WI38 (cell line): ENCODE results near the gene ANTXR2.

ENCODE experiments used
- H3K4me3 ChIP-seq: 2 replicates; pipeline ENCODE4 v1.5.1; 2011; ENCODE audit warnings: low read depth, mild to moderate bottlenecking, control low read depth, low read length
- CTCF ChIP-seq: IDR thresholded peaks from 2 replicates; pipeline ENCODE4 v1.5.1; 2012; ENCODE audit warnings: low read depth, mild to moderate bottlenecking, control low read depth, low read length

ANTXR2 gene

GRCh38 chr4:79856196-79856595, 216.8 kb downstream of the ANTXR2 start:
- H3K4me3 ChIP-seq: no peak overlapping the region
- TF ChIP-seq CTCF: no peak

- H3K4me3 ChIP-seq: no peak overlapping the region
- TF ChIP-seq CTCF: no peak
These were observed 218.1 kb downstream of the ANTXR2 start for GRCh38 chr4:79854856-79855502.

- no peak for TF ChIP-seq CTCF
- no peak overlapping the region for H3K4me3 ChIP-seq
These were observed 220.7 kb downstream of the ANTXR2 start for GRCh38 chr4:79852305-79852730.

- H3K4me3 ChIP-seq: no peak overlapping the region
- no peak for TF ChIP-seq CTCF
These were observed 221.3 kb downstream of the ANTXR2 start for GRCh38 chr4:79851625-79852304.
